Epithelial cell of proximal tubule (primary cell): ENCODE measurements around the gene RASD2. TPM values are rescaled to one million over a fixed set of nuclear protein-coding genes. Genes with fewer than 3 reads are reported as not detected.

Experiments used
- DNase-seq: peaks from one replicate; pipeline ENCODE4 v3.0.0-alpha.2; 2011; ENCODE audit warnings: low read depth
- H3K4me3 ChIP-seq: 2 replicates; pipeline ENCODE4 v1.5.1; 2011; ENCODE audit warnings: low read depth, mild to moderate bottlenecking, low read length
- total RNA-seq: library from RNA; depleted of rRNA; stranded (reverse); fragments of >200 nt; gene quantifications from 2 replicates; pipeline ENCODE4 v1.2.3, GENCODE V29; 2015
- TF ChIP-seq, protein P1 (sequence below): conservative IDR thresholded peaks from 2 replicates; pipeline ENCODE4 v1.5.1; 2012; ENCODE audit warnings: low read depth, mild to moderate bottlenecking, low read length

The RASD2 gene
- total RNA-seq, 1 donor from 2014 or later = 0.12 TPM

DNA sequence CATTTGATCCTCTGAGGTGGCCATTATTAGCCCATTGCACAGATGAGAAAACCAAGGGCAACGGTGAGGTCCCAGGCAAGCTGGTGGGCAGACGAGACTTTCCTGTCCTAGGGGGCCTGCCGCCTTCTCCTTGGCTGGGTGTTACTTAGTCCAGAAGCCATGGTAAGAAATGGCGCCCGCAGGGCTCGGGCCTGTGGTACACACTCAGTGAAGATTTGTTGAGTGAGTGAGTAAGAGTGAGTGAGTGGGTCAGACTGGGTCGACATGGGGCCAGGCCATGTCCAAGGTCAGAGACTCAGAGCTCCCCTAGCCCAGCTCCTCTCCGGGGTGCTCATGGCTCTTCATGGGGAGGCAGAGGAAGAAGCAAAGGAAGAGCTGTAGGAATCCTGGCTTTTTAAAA lies 36.0 kb downstream of the RASD2 start:
- H3K4me3 ChIP-seq = no peak overlapping the region
- no peak for DNase-seq
- TF ChIP-seq, protein P1, sequence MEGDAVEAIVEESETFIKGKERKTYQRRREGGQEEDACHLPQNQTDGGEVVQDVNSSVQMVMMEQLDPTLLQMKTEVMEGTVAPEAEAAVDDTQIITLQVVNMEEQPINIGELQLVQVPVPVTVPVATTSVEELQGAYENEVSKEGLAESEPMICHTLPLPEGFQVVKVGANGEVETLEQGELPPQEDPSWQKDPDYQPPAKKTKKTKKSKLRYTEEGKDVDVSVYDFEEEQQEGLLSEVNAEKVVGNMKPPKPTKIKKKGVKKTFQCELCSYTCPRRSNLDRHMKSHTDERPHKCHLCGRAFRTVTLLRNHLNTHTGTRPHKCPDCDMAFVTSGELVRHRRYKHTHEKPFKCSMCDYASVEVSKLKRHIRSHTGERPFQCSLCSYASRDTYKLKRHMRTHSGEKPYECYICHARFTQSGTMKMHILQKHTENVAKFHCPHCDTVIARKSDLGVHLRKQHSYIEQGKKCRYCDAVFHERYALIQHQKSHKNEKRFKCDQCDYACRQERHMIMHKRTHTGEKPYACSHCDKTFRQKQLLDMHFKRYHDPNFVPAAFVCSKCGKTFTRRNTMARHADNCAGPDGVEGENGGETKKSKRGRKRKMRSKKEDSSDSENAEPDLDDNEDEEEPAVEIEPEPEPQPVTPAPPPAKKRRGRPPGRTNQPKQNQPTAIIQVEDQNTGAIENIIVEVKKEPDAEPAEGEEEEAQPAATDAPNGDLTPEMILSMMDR = no peak

DNA sequence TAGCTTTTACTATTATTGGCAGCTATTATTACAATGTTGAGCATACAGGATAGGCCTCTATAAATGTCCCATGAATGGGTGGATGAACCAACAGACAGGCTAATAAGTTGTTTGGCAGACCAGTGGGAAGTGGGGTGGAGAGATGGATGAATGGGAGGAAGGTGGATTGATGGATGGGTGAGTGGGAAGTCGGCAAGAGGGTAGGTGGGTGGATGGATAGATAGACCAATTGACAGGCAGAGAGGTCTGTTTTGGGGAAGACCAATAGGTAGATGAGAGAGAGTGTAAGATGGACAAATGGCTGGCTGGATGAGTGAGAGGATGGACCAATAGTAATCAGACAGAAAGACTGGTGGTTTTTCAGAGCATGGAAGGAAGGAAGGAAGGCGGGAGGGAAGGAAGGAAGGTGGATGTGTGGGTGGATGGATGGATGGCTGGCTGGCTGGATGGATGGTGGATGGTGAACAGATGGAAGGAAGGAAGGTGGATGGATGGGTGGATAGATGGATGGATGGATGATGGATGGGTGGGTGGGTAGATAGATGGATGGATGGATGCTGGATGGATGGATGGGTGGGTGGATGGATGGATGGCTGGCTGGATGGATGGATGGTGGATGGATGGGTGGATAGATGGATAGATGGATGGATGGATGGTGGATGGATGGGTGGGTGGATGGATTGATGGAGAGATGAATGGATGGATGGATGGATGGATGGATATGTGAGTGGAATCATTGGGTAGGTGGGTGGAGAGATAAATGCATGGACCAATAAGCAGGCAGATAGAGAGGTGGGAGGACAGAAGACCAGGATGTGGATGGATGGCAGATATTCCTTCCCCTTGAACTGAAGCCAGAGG lies 37.4 kb downstream of the RASD2 start:
- TF ChIP-seq, protein P1 = no peak
- DNase-seq = no peak
- H3K4me3 ChIP-seq = no peak overlapping the region

DNA sequence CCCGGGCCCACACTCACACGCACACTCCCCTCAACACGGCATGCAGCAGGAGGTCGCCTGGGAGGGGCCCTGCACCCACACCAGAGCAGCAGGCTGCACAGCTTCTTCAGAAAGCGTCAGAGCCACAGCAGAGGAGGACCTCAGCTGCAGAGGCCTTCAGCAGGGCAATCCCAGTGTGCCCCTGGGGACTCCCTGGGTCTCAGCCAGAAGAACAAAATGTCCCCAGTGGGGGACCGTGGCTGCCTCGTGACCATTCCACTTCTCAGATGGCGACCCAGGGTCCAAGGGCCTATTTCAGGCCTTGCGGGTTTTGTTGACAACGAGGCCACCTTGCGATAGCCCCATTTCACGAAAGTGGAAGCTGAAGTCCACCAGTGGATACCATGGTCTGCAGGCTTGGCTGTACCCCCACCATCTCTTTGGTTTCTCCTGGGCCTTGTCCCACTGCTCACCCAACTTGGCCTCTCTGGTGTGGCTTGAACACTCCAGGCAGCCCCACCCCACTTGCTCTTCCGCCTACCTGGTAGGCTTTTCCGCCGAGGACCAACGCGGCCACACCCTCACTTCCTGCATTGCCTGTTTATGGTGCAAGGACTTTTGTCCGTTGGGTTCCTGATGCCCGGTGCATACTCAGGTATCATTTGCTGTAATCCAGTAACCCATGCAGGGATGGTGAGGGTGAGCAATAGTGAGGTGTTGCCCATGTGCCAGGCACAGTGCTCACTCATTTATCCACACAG lies 38.4 kb downstream of the RASD2 start:
- no peak overlapping the region for H3K4me3 ChIP-seq
- TF ChIP-seq, protein P1 = no peak
- no peak for DNase-seq

DNA sequence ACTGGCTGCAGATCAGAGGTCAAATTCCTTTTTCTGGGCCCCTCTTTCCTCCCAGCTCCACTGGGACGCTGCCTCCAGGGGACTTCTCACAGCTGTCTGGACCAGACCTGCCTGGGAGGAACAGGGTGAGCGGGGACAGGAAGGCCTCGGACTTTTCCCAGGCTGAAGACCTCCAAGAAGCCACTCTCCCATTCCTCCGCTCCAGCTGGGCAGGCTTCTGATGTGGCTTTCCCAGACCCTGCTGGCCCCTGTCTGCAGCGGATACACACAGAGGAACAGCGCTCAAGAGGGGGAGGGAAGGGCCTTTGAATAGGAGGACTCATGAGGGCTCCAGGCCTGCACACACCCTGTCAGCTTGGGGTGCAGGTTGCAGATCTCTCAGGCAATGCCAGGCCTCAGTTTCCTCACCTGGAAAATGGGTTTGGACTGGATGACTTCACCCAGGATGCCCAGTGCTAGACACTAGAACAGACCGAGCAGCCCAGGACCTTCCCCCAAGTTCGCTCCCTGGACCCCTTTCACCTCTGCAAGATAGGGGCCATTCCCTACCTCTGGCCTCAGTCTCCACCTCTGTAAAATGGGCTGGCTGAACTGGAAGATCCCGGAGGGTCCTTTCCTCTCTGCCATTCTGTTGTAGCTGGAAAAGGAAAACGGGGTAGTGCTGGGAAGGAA lies 39.9 kb downstream of the RASD2 start:
- H3K4me3 ChIP-seq = no peak overlapping the region
- no peak for DNase-seq
- TF ChIP-seq, protein P1 = no peak

DNA sequence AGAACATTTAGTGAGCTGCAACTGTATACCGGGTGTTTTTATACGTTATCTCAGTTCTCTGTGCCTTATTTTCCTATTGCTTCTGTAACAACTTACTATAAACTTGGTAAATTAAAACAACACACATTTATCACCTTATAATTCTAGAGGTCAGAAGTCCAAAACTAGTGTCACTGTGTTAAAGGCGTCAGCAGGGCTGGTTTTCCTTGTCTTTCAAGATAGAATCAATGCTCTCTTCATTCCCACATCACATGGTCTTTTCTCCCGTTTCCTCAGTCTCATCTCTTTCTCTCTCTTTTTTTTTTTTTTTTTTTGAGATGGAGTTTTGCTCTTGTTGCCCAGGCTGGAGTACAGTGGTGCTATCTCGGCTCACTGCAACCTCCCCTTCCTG lies 40.4 kb downstream of the RASD2 start:
- TF ChIP-seq, protein P1 = no peak
- DNase-seq = no peak
- no peak overlapping the region for H3K4me3 ChIP-seq

DNA sequence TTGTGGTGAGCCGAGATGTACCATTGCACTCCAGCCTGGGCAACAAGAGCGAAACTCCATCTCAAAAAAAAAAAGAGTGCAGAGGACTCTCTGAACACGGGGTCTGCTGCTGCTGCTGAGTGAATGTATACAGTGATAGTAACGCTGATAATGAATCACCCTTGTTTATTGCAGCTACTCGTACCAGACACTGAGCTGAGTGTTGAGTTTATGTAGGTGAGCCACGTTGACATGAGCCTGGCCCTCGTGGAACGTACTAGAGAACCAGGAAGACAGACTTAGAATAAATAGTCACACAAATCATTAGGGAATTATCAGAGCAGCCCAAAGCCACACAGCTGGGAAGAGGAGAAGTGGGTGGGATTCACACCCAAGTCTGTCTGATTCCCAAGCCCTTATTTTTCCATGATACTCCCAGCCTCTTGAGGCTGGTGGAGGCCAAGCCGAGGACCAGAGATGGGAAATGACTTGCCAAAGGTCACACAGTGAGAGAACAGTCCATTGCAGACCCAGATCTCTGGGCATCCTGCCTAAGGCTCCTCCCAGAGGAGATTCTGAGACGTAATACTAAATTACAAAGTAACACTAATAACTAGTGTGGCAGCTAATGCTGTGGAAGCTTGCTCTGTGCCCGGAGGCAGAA lies 41.7 kb downstream of the RASD2 start:
- TF ChIP-seq, protein P1 = no peak
- no peak overlapping the region for H3K4me3 ChIP-seq
- no peak for DNase-seq
